ENCODE measurements around the gene CETN1. TPM values are rescaled to one million over a fixed set of nuclear protein-coding genes. Genes with fewer than 3 reads are reported as not detected.

Gene CETN1
- total RNA-seq, 6 experiments from 2014 or later: not detected

GRCh38 chr18:577643-578375 lies 2.4 kb upstream of the CETN1 start:
- Mint-ChIP-seq H3K9me3 (no peaks in the 10 kb centered on the region), H3K4me1 (ENCODE audit: low read depth) (no peaks in the 10 kb centered on the region), H3K4me3 (no peak overlapping the region), H3K27me3 (ENCODE audit: insufficient read depth) (peaks cover 39% of the 10 kb centered on the region), H3K27ac (no peak overlapping the region), H3K36me3 (ENCODE audit: low read depth) (no peaks in the 10 kb centered on the region)
- no peak for TF ChIP-seq CTCF (IDR thresholded peaks at IDR 0.05)
- DNase-seq: no peak

- Mint-ChIP-seq H3K27ac (no peak overlapping the region), H3K4me1 (ENCODE audit: low read depth) (no peaks in the 10 kb centered on the region), H3K36me3 (ENCODE audit: low read depth) (no peaks in the 10 kb centered on the region), H3K27me3 (ENCODE audit: insufficient read depth) (peaks cover 28% of the 10 kb centered on the region), H3K9me3 (no peaks in the 10 kb centered on the region), H3K4me3 (no peak overlapping the region)
- no peak for DNase-seq
- no peak for TF ChIP-seq CTCF (IDR thresholded peaks at IDR 0.05)
These were observed 942 bp upstream of the CETN1 start for GRCh38 chr18:579238-579637.

GRCh38 chr18:581096-581495 lies 916 bp downstream of the CETN1 start:
- H3K27me3 Mint-ChIP-seq (ENCODE audit: insufficient read depth): peaks cover 19% of the 10 kb centered on the region
- DNase-seq: no peak
- no peaks in the 10 kb centered on the region for H3K4me1 Mint-ChIP-seq (ENCODE audit: low read depth)
- no peak overlapping the region for H3K27ac Mint-ChIP-seq
- no peaks in the 10 kb centered on the region for H3K9me3 Mint-ChIP-seq
- no peak for TF ChIP-seq CTCF (IDR thresholded peaks at IDR 0.05)
- no peaks in the 10 kb centered on the region for H3K36me3 Mint-ChIP-seq (ENCODE audit: low read depth)
- no peak overlapping the region for H3K4me3 Mint-ChIP-seq

- DNase-seq: no peak
- no peaks in the 10 kb centered on the region for H3K36me3 Mint-ChIP-seq (ENCODE audit: low read depth)
- no peak overlapping the region for H3K27ac Mint-ChIP-seq
- peaks cover 8% of the 10 kb centered on the region for H3K27me3 Mint-ChIP-seq (ENCODE audit: insufficient read depth)
- no peaks in the 10 kb centered on the region for H3K9me3 Mint-ChIP-seq
- H3K4me3 Mint-ChIP-seq: no peak overlapping the region
- no peak for TF ChIP-seq CTCF (IDR thresholded peaks at IDR 0.05)
- H3K4me1 Mint-ChIP-seq (ENCODE audit: low read depth): no peaks in the 10 kb centered on the region
These were observed 2.3 kb downstream of the CETN1 start for GRCh38 chr18:582465-582864.

GRCh38 chr18:595068-595467 lies 14.9 kb downstream of the CETN1 start:
- Mint-ChIP-seq H3K4me1 (ENCODE audit: low read depth) (peaks cover 8% of the 10 kb centered on the region), H3K36me3 (ENCODE audit: low read depth) (no peaks in the 10 kb centered on the region), H3K9me3 (peaks cover 5% of the 10 kb centered on the region), H3K27me3 (ENCODE audit: insufficient read depth) (peaks cover 19% of the 10 kb centered on the region), H3K27ac (no peak overlapping the region), H3K4me3 (no peak overlapping the region)
- no peak for DNase-seq
- TF ChIP-seq CTCF (IDR thresholded peaks at IDR 0.05): no peak
